HUDEP-2 (cell line): ENCODE data around the gene ARHGAP12.
A peak's percentile ranks its signal among the peaks of the same experiment; 100 is the strongest.

Source experiments
- DNase-seq, 76 experiments: peaks; one replicate each; lab custom pipeline; 2025; ENCODE audit not compliant: unreplicated experiment in 76 of 76; lab: John Stamatoyannopoulos, UW

The ARHGAP12 gene

DNA sequence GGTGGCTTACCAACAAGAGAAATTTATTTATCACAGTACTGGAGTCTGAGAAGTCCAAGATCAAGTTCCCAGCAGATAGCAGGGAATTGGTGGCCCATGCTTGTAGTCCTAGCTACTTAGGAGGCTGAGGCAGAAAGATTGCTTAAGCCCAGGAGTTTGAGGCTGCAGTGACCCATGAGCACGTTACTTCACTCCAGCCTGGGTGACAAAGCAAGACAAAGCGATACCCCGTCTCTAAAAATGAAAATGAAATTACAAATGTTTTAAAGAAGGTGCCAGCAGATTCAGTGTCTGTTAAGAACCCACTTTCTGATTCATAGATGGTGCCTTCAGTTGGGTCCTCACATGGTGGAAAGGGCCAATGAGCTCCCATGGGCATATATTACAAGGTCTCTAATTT lies 20.6 kb upstream of the ARHGAP12 start:
- DNase-seq: no peak

DNA sequence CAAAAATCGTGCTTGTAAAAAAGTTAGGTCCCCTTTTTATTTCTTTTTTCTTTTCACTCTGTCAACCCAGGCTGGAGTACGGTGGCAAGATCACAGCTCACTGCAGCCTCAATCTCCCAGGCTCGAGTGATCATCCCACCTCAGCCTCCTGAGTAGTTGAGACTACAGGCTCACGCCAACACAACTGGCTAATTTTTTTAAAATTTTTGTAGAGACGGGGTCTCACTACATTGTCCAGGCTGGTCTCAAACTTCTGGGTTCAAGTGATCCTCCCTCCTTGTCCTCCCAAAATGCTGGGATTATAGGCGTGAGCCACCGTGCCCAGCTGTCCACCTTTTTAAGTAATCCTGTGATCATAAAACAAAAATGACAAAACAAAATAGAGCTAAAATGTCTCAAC lies 19.4 kb upstream of the ARHGAP12 start:
- no peak for DNase-seq

DNA sequence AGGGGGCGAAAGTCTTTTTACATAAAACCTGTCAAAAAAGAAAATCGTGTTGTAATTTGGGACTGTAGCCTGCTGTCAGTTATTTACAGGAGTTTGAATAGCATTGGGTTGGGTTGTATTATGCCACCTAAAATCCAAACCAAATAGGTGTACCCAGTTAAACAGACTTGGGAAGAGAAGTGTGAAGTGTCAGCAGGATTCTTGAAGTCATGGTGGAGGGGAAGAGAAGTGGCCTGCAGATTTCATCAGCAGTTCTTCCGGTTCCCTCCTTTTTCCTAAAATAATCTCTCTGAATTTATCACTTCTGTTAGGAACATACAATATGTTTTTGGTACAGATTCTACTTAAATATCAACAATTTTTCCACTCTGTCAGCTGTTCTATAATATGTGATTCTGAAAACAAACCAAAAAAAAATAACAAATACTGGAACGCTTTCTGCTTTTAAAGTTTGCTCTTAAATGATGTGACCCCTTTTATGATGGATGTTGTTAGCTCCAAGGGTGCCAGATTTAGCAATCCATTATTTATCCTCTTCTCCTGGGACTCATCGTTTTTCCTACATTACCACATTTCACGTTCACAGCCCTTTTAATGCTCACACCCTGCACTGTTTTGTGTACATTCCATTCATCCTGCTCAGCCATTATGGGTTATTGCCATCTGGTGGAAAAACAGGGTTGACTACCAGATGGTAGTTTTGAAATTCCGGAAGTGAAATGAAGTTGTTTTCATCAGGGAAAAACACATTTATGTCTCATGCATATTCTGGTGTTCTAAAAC lies 18.7 kb upstream of the ARHGAP12 start:
- DNase-seq: peak in 3 of 76 experiments; percentile 6 to 22 (median 8)

DNA sequence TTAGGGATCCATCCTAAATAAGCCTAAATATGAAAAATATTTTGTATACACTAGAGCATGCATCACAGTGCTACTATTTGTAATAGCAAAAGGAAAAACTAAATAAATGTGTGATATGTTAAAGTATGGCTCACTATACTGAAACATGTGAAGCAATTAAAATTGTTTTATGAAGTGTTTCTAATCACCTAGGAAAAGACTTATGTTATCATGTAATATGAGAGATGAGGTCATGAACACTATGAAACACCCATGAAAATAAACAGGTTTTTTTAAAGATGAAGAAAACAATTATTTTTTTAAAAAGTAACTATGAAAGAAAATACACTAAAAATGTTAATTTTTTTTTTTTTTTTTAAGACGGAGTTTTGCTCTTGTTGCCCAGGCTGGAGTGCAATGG lies 16.8 kb upstream of the ARHGAP12 start:
- DNase-seq: no peak

DNA sequence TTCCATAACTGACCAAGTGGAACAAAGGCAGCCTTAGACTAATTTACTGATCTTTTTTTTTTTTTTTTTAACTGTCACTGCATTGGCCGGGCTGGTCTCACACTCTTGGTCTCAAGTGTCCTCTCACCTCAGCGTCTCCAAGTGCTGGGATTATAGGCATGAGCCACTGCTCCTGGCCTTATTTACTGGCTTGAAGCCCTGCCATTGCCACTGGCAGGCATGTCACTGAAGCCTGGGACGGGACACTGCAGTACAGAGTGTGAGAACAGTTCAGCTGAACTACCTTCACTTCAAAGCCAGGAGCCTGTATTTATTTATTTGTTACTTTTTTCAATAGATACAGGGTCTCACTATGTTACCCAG lies 15.4 kb upstream of the ARHGAP12 start:
- no peak for DNase-seq

DNA sequence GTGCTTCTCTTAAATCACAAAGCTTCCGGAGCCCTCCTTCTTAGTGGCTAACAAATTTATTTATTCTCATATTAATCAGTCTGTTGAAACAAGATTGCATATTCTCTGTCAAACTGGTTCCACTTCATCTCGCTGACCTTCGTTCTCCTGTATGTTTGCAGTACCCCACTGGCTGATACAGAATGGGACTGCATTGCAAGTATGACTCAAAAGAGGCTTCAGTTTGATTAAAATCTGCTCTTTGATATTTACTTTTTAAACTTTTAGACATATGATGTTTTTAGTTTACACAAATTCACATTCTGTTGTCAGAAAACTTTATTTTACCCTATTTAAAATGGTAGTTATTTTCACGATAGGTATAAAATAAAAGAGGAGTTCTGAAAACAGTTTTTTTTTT lies 14.3 kb upstream of the ARHGAP12 start:
- no peak for DNase-seq

DNA sequence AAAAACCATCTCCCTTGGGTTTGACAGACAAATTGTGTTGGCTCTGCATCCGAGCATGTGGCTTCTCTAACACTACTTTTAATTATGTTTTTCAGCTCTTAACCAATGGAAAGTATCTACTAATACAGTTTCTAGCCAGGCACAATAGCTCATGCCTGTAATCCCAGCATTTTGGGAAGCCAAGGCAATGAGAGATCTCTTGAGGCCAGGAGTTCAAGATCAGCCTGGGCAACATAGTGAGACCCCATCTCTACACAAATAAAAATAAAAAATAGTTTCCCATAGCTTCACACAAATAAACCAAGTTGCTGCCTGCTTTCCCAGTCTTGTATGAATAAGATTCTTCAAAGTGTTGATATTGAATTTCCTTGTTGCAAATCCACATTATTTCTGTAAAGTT lies 13.8 kb upstream of the ARHGAP12 start:
- no peak for DNase-seq

DNA sequence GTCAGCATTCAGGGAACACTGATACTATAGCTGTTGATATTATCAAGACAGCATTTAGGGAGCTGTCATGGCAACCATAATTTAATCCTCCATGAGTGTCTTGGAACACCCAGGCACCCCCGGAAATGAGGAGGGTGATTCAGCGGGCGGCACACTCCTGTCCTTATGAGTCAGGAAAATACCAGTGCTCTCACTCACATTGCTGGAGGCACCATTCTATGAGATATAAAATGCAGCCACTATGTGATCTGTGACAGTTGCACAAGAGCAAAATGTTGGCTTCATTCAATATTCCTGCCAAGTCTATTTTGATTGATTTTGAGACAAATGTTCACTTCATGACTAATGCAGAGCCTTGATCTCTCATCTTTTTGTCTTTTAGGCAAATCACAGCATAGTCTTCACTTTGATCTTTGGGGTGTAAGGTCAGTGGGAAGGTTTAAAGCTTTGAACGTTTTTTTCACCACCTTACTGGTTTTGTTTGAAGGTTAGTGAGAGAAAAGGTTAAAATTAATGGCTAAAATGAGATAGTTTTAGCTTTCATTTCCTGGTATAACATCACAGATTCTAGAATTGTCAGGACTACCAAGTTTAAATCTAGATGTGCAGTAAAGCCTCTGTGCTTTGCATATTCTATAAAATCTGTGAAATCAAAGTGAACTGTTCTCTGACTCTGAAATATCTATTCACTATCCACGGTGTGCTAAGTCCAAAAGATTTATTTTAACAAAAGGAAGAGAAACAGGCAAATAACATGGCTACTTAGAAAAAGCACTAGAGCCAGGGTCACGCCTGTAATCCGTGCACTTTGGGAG lies 12.4 kb upstream of the ARHGAP12 start:
- DNase-seq: peak in 6 of 76 experiments; percentile 2 to 16 (median 8)

DNA sequence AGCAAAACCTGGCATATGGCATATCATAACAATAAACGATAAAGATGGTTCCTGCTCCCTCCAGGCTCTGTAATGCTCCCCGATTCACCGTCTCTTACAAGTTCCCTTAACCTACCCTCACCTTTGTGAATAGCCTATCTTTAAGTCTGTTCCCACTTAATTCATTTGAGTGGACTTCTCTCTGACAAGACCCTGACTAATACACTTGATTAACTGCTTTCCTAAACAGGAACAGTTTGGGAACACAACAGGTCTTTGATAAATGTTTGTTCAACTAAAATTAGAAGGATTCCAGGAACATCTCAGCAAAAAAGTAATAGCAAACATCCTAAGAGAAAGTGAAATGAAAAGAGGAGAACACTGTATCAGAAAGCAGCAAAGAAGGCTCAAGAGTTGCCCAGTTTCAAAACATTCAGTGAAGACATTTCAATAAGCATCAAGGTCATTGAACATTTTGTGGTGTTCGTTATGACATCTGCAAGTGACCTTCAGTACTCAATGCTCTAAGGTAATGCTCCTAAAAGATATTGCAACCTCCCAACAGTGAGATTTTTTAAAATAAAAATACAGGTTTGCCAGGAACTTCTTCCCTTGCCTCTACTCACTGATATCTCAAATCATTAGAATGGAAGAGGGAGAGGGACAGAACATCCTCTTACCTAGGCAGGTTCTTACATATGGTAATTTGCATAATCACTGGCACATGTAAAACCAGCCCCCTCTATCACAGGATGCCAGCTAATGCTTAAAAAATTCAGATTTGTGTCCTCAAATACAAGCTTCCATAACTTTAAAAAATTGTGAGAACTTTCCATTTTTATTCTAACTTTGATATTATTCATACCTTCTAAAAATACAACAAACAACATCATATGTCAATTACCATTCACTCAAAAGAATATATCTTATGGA lies 11.4 kb upstream of the ARHGAP12 start:
- no peak for DNase-seq

DNA sequence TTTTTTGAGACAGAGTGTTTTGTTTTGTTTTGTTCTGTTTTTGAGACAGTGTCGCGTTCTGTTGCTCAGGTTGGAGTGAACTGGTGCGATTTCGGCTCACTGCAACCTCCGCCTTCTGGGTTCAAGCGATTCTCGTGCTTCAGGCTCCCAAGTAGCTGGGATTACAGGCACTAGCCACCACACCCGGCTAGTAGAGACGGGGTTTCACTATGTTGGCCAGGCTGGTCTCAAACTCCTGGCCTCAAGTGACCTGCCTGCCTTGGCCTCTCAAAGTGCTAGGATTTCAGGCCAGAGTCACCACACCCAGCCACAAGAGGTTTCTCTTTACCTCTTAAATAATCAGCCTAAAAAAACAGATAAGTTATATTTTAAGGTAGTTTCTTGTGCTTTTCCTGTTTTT lies 8.7 kb upstream of the ARHGAP12 start:
- no peak for DNase-seq

DNA sequence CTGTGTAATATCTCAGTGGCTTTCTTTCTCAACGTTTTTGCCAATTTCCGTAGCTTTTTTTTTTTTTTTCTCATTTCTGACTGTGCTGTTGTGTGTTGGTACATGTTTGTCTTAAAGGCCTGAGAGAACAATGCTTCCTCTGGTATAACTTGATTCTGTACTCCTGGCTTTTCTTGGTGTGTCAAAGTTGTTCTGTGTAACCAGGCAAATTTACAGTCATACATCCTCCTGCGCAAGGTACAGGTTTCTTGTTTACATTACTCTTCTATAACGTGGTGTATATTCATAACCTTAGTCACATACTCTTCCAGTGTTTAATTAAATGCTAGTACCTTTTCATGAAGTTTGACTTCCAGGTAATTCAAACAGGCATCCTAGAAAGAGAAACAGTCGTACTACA lies 8.3 kb upstream of the ARHGAP12 start:
- DNase-seq: no peak

DNA sequence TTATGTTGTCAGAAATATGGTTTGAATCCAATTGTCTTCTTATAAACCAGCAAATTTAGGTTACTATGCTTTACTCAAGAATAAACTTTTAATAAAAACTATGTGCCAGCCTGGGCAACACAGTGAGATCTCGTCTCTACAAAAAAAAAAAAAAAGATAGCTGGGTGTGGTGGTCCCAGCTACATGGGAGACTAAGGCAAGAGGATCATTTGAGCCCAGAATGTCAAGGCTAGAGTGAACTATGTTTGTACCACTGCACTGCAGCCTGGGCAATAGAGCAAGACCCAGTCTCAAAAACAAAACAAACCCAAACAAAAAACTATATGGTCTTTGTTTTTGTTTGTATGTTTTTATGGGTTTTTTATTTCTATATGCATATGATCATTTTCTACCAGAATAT lies 7.5 kb upstream of the ARHGAP12 start:
- no peak for DNase-seq

DNA sequence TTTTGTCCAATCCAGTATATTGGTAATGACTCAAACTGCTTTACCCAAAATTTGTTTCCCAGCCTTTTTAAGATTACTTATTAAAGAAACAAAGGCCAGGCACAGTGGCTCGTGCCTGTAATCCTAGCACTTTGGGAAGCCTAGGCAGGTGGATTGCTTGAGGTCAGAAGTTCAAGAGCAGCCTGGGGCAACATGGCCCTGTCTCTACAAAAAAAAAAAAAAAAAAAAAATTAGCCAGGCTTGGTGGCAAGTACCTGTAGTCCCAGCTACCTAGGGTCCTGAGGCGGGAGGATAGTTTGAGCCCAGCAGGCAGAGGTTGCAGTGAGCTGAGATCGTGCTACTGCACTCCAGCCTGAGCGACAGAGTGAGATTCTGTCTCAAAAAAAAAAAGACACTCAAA lies 7.0 kb upstream of the ARHGAP12 start:
- no peak for DNase-seq

DNA sequence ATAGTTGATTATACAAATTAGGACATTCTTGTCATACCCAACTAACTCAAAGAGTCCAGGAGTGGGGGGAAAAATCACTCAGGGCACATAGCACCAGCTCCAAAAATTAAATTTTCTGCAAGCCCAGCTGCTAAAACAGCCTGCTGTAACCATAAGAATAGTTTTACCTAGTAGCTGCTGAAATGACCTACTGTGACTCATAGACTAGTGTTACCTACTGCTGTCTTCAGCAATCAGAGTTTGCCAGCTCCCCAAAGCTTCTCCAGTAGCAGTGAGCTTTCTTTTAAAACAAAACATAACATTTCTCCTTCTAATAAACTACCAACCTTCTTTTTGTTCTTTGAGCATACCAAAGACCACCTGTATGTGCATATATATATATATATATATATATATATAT lies 4.2 kb upstream of the ARHGAP12 start:
- DNase-seq: no peak

DNA sequence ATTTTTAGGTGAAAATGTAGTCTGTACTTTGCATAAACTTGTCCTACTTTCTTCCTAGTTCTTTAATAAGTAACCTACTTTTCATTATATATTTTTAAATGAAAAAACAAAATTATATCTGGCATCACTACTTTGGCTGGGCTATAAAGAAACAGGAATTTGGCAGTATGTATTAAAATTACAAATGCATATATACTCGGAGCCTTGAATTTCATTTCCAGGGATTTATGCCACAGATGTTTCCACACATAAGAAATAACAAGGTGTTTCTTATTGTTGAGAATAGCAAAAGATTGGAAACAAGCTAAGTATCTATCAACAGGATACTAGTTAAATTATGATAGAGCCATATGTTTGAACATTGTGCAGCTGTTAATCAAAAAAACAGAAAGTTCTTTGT lies 2.2 kb upstream of the ARHGAP12 start:
- no peak for DNase-seq

DNA sequence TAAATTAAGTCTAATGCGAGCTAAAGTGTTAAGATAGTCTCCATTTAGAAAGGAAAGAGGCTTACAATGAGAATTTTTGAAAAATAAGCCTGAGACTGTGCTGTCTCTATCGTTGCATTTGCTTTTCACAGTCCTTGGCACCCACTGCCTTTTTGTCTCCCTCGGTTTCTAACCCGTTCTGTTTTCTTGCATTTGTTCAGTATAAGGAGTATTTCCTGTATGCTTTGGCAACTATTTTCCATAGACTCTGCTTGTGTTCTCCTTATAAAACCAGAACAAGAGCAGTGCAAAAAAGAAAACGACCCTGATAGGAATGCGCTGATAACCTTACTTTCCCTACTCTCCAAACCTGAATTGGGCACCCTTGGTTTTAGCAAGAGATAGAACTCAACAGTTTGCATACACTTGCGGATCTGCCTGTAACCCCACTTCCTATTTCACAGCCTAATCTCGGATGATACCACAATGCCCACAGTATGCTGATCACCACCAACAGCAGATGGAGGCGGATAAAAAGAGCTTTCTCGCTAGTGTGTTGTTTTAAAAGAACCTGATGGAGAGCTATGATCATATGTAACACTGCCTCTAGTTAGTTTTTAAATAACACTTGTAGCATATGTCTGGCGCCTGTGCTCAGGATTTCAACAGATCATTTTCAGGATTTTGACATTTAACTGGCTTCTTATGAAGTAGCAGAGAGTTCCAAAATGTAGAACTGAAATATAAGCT lies 1.6 kb upstream of the ARHGAP12 start:
- peak in 18 of 76 experiments; percentile 1 to 47 (median 12) for DNase-seq

DNA sequence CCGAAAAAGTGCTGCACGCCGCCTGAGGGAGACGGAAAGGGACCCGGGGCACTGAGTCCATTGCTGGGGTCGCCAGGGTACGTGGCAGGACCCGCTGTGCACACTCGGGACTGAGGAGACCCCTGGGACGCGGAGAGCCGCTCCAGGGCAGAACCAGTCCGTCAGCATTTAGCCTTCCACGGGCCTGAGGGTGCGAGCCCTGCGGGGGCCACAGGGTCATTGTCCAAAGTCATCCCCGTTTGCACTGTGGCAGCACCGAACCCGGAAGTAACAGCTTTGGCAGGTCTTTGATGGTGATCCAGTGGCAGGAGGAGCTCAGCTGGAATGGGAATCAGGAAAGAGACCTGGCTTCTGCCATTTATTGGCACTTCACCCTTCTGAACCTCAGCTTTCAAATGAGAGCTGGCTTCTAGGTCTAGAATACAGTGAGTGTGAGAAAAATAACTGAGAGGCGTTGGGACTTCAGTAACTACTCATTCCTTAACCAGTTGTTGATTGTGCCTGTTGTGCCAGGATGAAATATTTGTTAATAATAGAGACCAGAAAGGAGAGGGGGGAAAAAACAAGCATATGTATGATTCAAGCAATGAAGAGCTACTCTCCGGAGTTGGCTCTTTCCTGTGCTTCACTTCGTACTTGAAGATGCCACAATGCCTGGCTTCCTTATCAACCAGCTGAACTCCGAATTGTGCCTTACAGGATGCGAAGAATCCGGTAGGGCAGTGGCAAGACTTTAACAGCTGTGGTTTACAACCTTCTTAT lies 811 bp upstream of the ARHGAP12 start:
- DNase-seq: peak in 35 of 76 experiments; percentile 4 to 61 (median 23)

DNA sequence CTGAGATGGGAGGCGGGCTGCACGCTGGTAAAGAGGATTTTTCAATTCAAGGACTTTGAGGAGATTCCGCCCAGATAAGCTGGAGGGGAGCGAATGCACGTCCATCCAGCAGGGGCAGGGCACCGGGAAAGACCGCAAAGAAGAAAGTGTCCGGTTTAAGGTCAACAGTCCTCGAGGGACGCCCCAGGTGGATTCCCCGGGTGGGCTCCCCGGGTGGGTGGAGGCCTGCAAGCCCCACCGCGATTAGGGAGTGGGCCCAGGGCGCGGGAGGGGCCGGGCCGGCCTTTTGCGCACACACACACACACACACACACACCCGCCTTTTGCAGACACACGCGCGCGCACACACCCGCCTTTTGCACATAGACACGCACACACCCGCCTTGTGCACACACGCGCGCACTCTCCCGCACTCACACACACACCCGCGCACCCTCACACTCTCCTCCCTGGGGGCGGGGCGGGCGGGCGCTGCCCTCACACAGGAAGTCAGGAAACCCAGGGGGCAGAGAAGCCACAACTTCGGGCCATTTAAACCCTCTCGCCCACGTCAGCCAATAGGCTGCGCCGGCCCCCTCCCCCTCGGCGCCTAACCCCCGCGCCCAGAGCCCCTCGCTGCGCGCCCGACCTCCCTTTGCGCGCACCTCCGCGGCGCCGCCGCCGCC lies 615 bp downstream of the ARHGAP12 start:
- DNase-seq: peak in 54 of 76 experiments; percentile 3 to 74 (median 41)

DNA sequence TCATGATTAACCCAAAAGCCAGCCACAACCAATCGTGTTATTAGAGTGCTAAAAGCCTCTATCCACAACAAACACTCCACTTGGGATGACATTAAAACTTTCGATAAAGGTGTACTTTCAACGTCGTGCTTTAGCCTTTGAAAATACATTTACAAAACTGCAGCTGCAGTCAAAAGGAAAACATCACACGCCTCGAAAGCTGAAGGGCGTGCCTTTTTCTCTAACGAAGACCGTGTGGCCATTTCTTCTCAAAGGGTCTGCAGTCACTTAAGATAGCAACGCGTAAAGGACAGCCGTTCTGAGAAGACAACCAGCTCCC lies 1.1 kb downstream of the ARHGAP12 start:
- peak in 5 of 76 experiments; percentile 15 to 54 (median 27) for DNase-seq
